GM19455 (cell line): ENCODE data around the gene MED13L.

Experiments used
- ATAC-seq: cut with Tn5 transposase; IDR thresholded peaks from one replicate; pipeline ENCODE4 v1.9.1; 2021; ENCODE audit not compliant: unreplicated experiment

The MED13L gene

DNA sequence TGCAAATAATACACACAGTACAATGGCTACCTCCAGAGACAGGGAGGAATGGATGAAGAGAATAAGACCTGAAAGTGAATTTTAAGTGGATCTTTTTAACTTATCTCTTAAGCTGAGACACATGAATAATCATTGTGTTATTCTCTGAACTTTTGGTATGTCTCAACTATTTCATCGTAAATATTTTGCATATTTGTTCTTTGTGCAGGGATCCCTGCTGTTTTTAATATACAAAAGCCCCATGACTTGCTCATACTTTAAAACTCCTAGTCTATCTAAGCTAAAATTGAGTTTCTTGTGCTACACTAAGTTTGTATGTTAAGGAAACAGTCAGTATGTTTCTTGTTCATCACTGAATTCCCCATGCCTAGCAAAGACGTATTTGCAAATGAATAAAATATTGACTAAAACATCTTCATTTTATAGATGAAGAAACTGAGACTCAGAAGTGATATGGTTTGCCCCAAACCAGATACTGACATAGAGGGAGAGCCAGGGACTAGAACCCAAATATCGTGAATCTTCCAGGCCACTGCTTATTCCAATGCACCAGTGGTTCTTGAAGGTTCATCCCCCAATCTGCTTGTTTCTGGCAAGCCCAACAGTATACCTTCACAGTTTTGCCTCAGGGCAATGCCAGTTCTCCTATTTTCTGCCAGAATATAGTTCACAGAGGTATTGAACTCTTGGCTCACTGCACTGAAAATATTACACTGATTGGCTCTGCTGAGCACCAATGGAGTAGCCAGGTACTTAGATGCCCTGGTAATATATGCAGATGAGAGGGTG is 356.9 kb downstream of the MED13L start:
- no peak for ATAC-seq

- ATAC-seq, result no peak
These were observed 358.7 kb downstream of the MED13L start for GRCh38 chr12:115918763-115919162.

- ATAC-seq, result no peak
These were observed 360.4 kb downstream of the MED13L start for GRCh38 chr12:115916910-115917668.

DNA sequence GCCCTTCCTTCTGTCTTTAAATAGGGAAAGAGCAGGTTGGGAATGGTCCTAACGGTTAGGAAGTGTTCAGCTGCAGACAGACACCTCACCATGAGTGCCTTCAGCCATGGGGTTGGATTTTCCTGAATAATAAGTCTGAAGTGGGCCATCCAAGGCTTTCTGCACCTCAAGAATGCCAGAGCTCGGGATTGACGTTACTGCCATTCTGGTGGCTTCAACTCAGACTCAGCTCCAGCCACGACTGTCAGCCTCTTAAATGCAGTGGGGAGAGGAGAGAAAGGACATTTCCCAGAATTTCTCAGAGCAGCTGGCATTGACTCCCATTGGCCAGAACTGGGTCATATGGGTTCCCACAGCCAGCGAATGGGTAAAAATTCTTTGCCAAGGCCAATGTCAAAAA is 363.4 kb downstream of the MED13L start:
- ATAC-seq, result no peak

GRCh38 chr12:115912440-115912839 is 365.1 kb downstream of the MED13L start:
- ATAC-seq, result no peak

- ATAC-seq, result no peak
These were observed 366.1 kb downstream of the MED13L start for GRCh38 chr12:115911360-115911759.

- ATAC-seq, result no peak
These were observed 367.4 kb downstream of the MED13L start for GRCh38 chr12:115910057-115910456.
